Cardiac muscle cell (in vitro differentiated cells and primary cell): Measurements from ENCODE around the gene LAPTM5. TPM values are rescaled to one million over a fixed set of nuclear protein-coding genes. Genes with fewer than 3 reads are reported as not detected.

Experiments used
- DNase-seq, 2 donors: peaks; one replicate each; pipeline versions ENCODE4 v3.0.0 to v3.0.0-alpha.2; 2010 to 2017; ENCODE audit warnings: low read depth in 1 of 2, low spot score in 1 of 2
- H3K27ac ChIP-seq: fragments of 200-600 bp; sonication (generic); 2 replicates; pipeline ENCODE4 v1.5.1; 2016
- H3K27me3 ChIP-seq: fragments of 200-600 bp; sonication (generic); 2 replicates; pipeline ENCODE4 v1.6.0; 2016; ENCODE audit warnings: control low read depth
- H3K36me3 ChIP-seq: fragments of 200-600 bp; sonication (generic); 2 replicates; pipeline ENCODE4 v1.5.1; 2016; ENCODE audit warnings: control low read depth
- H3K4me1 ChIP-seq: fragments of 200-600 bp; sonication (generic); 2 replicates; pipeline ENCODE4 v1.8.1; 2017; ENCODE audit warnings: low read depth, mild to moderate bottlenecking, mixed run types
- H3K4me3 ChIP-seq: fragments of 200-600 bp; sonication (generic); 2 replicates; pipeline ENCODE4 v1.5.1; 2016; ENCODE audit warnings: mild to moderate bottlenecking
- H3K9me3 ChIP-seq: fragments of 200-600 bp; sonication (generic); 2 replicates; pipeline ENCODE4 v1.5.1; 2017; ENCODE audit warnings: low read depth, mild to moderate bottlenecking, control low read depth
- polyA plus RNA-seq: library from polyadenylated mRNA; unstranded; fragments of >200 nt; fragmentation: Nextera tagmentation; extraction: Ambion mirVana; gene quantifications from 2 replicates; pipeline ENCODE4 v1.2.1, GENCODE V29; 2016
- total RNA-seq: library from RNA; depleted of rRNA; stranded (reverse); fragments of >200 nt; gene quantifications from 2 replicates; pipeline ENCODE4 v1.2.3, GENCODE V29; 2016
- TF ChIP-seq, protein P1 (sequence below): IDR thresholded peaks from 2 replicates; pipeline ENCODE4 v1.5.1; 2012; ENCODE audit warnings: low read depth, mild to moderate bottlenecking, low read length

The LAPTM5 gene
- total and polyA plus RNA-seq, 2 experiments from 2014 or later: 0.10 to 0.45 TPM

GRCh38 chr1:30756545-30757351 is 826 bp downstream of the LAPTM5 start:
- no peaks in the 10 kb centered on the region for H3K9me3 ChIP-seq
- no peaks in the 10 kb centered on the region for H3K27me3 ChIP-seq
- H3K27ac ChIP-seq: no peak overlapping the region
- H3K4me1 ChIP-seq: peaks cover 11% of the 10 kb centered on the region
- H3K36me3 ChIP-seq: no peaks in the 10 kb centered on the region
- DNase-seq: peak in 1 of 2 donors; percentile 81
- TF ChIP-seq, protein P1, sequence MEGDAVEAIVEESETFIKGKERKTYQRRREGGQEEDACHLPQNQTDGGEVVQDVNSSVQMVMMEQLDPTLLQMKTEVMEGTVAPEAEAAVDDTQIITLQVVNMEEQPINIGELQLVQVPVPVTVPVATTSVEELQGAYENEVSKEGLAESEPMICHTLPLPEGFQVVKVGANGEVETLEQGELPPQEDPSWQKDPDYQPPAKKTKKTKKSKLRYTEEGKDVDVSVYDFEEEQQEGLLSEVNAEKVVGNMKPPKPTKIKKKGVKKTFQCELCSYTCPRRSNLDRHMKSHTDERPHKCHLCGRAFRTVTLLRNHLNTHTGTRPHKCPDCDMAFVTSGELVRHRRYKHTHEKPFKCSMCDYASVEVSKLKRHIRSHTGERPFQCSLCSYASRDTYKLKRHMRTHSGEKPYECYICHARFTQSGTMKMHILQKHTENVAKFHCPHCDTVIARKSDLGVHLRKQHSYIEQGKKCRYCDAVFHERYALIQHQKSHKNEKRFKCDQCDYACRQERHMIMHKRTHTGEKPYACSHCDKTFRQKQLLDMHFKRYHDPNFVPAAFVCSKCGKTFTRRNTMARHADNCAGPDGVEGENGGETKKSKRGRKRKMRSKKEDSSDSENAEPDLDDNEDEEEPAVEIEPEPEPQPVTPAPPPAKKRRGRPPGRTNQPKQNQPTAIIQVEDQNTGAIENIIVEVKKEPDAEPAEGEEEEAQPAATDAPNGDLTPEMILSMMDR: no peak
- H3K4me3 ChIP-seq: no peak overlapping the region

GRCh38 chr1:30756206-30756544 is 1.4 kb downstream of the LAPTM5 start:
- TF ChIP-seq, protein P1: no peak
- H3K27ac ChIP-seq: no peak overlapping the region
- H3K27me3 ChIP-seq: no peaks in the 10 kb centered on the region
- no peak for DNase-seq
- H3K4me3 ChIP-seq: no peak overlapping the region
- H3K4me1 ChIP-seq: peaks cover 6% of the 10 kb centered on the region
- H3K9me3 ChIP-seq: no peaks in the 10 kb centered on the region
- no peaks in the 10 kb centered on the region for H3K36me3 ChIP-seq

DNA sequence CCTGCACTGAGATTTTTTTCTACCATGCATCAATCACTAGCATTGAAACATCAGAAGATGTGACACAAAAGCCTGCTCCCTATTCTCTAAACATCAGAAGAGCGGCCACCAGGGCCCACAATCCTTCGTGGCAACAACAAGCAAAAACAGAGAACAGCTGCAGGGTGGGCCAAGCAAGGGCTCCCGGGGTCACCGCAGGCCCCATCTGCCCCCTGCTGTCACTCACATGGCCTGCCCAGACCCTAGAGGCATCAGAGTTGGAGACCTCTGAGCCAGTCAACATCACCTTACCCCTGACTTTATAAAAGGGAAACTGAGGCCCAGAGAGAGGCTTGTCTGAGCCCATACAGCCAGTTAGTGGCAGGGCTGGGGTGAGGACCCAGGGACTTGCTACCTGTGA is 1.8 kb downstream of the LAPTM5 start:
- no peak for DNase-seq
- no peaks in the 10 kb centered on the region for H3K9me3 ChIP-seq
- H3K4me1 ChIP-seq: peaks cover 1% of the 10 kb centered on the region
- TF ChIP-seq, protein P1: no peak
- H3K36me3 ChIP-seq: no peaks in the 10 kb centered on the region
- H3K27ac ChIP-seq: no peak overlapping the region
- H3K27me3 ChIP-seq: no peaks in the 10 kb centered on the region
- no peak overlapping the region for H3K4me3 ChIP-seq

GRCh38 chr1:30755334-30755733 is 2.2 kb downstream of the LAPTM5 start:
- no peaks in the 10 kb centered on the region for H3K27me3 ChIP-seq
- no peaks in the 10 kb centered on the region for H3K36me3 ChIP-seq
- DNase-seq: no peak
- no peaks in the 10 kb centered on the region for H3K4me1 ChIP-seq
- TF ChIP-seq, protein P1: no peak
- H3K4me3 ChIP-seq: no peak overlapping the region
- H3K27ac ChIP-seq: no peak overlapping the region
- H3K9me3 ChIP-seq: no peaks in the 10 kb centered on the region

DNA sequence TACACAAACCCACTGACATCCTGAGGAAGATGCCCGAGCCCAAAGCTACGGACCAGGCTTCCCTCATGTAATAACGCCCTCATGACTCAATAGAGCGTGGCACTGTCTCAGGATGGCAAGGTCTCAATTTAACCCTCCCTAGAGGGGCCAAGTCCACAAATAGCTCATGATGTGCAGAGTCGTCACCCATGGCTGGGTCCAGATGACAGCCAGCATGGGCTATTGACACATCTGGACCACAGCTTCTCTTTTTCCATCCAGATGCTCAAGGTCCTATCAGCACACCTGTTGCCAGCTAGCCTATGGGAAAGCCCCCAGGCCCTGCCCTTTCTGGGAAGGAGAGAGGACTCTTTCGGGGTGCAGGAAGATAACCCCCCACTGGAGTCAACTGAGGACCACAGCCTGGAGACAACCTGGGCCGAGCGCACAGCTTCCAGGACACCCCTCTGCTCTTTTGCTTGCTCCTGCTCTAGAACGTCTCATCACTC is 2.8 kb downstream of the LAPTM5 start:
- TF ChIP-seq, protein P1: no peak
- DNase-seq: no peak
- Histone ChIP-seq H3K9me3 (no peaks in the 10 kb centered on the region), H3K27ac (no peak overlapping the region), H3K4me1 (no peaks in the 10 kb centered on the region), H3K27me3 (no peaks in the 10 kb centered on the region), H3K36me3 (no peaks in the 10 kb centered on the region), H3K4me3 (no peak overlapping the region)
